NCI-H1048 (cell line): ENCODE results near the gene GLT1D1.

Source experiments
- DNase-seq: peaks from one replicate; lab custom pipeline; 2025; lab: John Stamatoyannopoulos, UW

GLT1D1 gene

DNA sequence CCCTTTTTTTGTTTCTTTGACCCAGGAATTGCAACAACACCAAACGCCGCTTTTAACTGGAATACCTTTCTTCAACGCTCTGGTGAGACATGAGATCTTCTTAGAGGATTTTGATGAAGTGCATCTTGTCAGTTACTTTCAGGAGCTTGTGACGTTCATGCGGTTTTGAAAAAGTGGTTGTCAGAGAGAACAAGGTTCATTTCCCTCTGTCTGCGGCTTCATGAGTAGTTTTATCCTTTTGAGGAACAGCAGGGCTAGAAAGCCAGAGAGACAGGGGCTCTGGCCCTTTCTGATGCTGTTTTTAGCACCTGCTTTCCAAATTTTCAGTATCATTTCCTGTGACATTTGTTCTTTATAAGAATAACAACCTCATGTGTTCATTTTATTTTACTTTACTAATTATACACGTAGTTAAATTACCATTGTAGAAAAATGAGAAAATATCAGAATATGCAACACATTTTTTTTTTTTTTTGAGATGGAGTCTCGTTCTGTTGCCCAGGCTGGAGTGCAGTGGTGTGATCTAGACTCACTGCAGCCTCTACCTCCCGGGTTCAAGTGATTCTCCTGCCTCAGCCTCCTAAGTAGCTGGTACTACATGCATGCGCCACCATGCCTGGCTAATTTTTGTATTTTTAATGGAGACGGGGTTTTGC lies 61.8 kb downstream of the GLT1D1 start:
- no peak for DNase-seq

GRCh38 chr12:128916425-128916824 lies 63.1 kb downstream of the GLT1D1 start:
- DNase-seq, result no peak

DNA sequence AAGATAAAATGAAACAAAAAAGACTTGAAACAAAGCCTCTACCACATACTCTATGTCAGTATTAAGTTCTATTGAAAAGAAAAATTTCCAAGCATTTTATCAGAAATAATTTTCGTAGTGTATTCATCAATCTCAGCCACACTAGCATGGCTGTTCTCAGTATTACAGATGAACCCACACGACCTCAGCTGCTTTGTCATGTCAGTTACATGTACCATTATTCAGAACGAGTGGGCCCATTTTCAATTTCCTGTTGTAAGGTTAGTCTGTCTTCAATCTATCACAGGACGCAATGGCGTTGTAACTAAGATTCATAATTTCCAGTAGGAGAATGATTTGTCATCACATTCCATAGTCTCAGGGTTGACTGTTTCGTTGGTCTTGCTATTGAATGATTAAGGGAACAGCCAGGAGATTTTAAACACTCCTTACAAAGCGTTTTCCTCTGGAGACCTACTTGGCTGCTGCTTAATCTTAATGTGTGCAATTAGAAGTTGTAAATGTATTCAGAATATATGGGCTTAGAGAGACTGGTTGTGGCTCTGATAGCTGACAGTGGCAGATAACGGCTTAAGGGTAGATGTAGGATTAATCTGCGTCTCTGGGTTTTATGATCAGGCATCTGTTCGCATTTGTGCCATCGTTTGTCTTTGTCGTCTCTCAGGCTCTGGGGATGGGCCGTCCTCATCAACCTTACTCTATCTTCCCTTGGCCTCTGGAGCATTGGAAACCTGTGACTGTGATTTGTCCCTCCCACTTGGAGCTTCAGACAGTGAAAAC lies 65.4 kb downstream of the GLT1D1 start:
- no peak for DNase-seq

DNA sequence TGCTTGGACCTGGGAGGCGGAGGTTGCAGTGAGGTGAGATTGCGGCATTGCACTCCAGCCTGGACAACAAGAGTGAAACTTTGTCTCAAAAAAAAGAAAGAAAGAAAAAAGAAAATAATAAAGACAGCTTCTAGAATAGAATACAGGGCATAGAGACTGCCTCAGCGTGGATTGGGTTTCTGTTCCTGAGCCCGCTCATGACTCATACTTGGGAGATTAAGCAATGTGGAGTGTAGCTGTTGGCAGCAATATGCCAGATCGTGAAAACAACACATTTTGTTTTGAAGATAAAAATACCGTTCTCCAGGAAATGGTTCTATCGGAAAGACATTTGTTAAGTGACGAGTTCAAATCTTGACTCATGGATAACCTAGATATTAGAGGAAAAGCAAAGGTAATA lies 67.2 kb downstream of the GLT1D1 start:
- DNase-seq, result no peak

GRCh38 chr12:128928361-128928760 lies 75.1 kb downstream of the GLT1D1 start:
- no peak for DNase-seq

DNA sequence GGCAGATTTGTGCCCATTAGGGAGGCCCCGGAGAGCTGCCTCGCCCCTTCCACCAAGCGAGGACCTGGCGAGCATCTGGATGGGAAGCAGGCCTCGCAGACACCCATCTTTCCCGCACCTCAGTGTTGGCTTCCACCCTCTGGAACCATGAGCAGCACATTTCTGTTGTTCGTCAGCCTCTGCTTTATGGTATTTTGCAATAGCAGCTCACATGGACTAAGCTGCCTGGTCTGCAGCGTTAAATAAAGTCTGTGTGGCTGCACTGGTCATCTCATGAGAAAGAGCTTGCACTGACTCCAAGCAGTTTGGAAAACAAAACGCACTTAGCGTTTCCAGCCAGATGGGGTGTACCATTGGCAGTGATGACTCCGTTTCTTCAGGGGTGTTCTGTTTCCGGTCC lies 75.8 kb downstream of the GLT1D1 start:
- DNase-seq, result no peak

DNA sequence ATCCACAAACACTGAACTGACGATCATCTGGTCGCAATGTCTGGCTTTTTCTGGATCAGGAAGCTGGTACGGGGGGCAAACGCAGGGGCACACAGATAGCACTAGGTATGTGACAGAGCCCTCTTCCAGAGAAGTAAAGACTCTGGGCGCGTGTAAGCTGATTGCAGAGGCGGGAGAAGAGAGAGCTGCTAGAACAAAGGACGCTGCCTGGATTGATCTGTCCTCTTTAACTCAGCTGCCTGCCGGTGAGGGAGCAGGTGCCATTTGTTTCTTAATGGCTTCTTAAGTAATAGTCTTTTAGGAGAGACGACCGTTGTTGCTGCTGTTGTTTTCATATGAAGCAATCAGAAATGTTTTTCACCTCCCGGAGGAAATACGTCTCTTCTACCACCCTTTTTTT lies 77.3 kb downstream of the GLT1D1 start:
- DNase-seq, result no peak

GRCh38 chr12:128932521-128932920 lies 79.2 kb downstream of the GLT1D1 start:
- no peak for DNase-seq

- no peak for DNase-seq
These were observed 79.8 kb downstream of the GLT1D1 start for GRCh38 chr12:128933039-128933438.

DNA sequence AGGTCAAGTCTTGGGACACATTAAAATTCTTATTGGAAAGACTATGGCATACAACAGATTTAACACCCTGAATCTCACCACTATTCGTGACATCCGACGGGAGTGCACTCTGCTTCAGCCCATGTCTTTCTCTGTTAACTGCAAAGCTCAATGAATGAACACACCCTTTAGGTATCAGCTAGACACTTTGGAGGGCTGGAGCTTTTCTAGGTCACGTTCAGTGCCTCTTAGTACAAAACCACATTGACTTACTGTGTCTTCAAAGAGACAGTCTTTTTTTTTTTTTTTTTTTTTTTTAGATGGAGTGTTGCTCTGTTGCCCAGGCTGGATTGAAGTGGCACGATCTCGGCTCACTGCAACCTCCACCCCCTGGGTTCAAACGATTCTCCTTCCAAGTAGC lies 80.6 kb downstream of the GLT1D1 start:
- DNase-seq, result no peak

DNA sequence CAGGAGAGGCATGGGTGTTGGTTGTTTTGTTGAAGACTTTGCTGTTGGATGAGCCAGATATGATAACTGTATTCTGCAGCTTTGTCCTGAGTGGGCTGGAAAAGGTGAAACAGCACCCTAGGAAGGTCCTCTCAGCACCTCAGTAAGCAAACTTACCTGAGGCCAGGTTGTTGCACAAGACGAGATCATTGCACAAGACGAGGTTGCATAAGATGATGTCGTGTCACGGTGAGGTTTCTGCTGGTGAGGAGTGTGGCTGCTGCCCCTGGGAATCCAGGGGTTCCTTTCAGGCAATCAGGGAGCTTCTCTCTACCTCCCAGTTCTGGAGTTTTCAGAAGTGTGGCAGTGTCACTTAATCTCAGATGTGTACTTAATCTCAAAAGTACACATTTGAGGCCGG lies 85.6 kb downstream of the GLT1D1 start:
- no peak for DNase-seq

DNA sequence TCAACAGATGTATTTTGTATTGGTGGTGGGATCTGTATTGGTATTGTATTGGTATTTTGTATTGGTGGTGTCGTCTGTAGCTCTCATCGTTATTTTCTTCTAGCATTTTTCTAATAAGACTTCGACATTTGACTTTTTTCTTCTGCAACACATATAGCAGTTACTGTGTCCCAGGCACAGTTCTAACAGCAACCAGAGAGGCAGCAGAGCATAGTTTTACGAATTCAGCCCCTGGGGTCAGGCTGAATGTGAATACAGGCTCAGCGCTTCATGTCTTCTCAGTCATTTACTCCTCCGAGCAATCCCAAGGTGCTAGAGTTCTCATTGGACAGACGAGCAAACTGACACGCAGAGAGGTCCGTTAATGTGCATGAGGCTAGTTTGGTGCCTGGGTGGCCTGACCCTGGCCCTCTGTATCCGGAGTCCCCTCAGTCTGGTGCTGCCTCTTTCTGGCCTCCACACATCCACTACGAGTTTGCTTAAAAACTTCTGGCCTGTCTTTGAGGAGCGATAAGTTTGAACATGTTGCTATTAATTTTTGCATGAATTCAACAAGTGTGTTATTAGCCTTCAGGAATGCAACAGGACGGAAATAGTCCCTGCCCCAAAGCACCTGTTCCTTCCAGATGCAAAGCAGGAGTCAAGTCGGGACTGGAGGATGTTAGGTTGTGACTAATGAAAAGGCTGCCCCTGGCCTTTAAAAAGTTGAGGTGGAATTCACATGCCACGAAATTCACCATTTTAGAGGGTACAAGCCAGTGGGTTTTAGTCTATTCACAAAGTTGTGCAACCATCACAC lies 87.0 kb downstream of the GLT1D1 start:
- no peak for DNase-seq

DNA sequence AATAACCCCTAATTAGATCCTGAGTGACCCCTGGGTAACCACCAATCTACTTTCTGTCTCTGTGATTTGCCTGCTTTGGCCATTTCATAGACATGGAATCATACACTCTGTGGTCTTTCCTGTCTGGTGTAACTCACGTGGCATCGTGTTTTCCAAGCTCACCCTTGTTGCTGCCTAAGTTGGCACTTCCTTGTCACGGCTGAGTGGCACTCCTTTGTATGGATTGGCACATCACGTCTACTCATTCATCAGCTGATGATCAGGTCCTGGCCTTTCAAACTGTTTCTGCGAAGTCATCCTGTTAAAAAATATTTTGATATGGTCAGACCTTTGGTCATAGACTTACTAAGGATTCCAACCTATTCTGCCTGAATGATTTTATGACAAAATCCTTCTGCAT lies 87.7 kb downstream of the GLT1D1 start:
- DNase-seq, result no peak

DNA sequence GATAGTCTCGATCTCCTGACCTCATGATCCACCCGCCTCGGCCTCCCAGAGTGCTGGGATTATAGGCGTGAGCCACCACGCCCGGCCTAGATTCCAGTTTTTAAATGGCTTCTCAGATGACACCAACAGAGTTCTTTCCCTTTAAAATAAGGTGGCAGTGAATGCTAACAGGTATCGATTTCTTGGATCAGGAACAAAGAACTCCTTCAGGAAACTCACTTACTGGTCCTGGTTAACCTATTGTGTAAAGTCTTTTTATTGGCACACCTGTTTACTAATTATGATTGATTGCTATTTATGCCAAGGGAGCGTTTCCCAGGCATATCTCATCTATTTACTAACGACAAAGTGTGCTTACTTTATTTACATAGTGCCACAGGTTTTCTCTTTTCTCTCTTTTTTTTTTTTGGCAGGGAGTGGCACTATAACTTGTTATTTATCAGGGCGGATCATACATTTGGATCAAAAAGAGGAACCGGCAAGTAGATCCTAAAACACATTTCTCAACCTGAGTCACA lies 89.7 kb downstream of the GLT1D1 start:
- DNase-seq, result no peak

DNA sequence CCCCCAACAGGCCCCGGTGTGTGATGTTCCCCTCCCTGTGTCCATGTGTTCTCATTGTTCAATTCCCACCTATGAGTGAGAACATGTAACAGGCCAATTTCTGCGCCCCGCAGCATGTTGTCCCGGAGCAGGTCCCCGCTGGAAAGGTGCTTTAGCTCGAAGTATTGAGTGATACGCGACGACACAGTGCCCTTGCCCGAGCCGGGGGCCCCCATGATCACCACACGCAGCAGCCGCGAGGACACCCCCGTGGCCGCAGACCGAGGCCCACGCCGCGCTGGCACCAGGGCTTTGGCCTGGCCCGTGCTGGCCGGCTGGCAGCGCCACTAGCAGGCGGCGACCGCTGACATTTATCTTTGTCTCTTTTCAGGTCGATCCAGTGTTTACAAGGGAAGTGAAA lies 91.7 kb downstream of the GLT1D1 start:
- no peak for DNase-seq

- DNase-seq, result no peak
These were observed 93.9 kb downstream of the GLT1D1 start for GRCh38 chr12:128947209-128947608.

DNA sequence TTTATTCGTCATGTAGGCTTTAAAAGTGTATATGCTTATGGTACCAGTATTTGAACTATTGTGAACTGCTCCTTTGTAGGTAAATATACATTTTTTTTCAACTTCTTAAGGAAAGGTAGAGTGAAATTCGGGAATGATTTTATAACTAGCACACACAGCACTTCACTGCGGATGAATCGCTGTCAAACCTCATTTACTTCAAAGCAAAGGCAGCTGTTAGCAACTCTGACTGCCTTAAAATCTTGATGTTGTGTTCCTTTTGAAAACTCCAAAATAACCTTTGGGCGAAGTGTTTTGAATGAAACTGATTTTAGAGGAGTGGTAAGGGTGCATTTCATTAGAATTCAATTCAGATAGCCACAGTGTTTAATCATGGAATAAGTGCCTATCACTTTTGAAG lies 95.8 kb downstream of the GLT1D1 start:
- no peak for DNase-seq

DNA sequence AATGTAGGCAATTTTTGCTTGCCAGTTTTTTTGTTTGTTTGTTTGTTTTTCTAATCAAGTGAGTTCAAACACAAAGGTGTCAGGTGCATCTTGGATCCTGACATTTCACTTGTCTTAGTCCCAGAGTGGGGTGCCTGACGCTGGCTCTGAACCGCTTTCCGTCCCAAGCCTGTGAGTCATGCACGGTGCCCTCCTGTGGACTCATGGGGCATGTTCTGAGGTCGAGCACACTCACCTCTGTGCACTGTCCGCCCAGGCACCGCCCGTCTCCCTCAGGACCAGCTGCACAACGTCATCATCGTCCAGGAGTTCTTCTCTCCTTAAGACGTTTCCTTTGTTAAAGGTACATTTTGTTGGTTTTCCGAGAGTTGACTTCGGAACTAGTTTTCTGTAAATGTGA lies 98.2 kb downstream of the GLT1D1 start:
- DNase-seq, result no peak

- DNase-seq, result no peak
These were observed 103.5 kb downstream of the GLT1D1 start for GRCh38 chr12:128956755-128957154.

DNA sequence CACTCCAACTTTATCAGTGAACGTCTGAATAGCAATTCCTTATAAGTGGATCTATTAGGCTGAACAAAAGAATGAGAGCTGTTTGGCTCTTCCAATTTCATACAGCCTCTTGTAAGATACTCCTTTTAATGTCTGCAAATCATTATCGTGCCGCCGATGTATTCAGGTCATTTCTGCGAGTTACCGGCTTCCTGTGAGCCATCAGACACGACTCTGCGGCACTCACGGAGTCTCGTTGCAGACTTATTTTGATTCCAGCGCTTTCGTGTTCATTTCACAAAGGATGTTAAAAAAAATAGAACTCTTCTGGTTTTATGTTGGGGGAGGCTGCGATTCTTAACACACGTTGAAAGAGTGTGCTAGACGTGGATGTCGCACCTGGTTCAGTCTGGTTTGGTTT lies 106.6 kb downstream of the GLT1D1 start:
- DNase-seq, result no peak

DNA sequence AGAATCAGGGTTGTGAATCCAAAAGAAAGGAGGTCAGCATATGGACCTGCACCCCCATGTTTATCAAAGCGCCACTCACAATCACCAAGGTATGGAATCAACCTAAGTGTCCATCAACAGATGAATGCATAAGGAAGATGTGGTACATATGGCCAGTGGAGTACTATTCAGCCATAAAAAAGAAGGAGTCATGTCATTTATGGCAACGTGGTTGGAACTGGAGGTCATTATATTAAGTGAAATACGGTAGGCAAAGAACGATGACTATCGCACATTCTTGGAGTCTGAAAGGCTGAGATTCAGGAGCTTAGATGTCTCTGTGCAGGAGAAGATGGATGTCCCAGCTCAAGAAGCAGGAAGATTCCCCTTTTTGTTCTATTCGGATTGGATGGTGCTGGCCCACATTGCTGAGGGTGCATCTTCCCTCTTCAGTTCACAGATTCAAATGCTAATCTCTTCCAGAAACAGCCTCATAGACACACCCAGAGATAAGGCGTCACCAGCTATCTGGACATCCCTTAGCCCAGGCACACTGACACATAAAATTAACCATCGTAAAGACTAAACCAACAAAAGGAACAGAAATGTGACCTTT lies 108.1 kb downstream of the GLT1D1 start:
- no peak for DNase-seq

DNA sequence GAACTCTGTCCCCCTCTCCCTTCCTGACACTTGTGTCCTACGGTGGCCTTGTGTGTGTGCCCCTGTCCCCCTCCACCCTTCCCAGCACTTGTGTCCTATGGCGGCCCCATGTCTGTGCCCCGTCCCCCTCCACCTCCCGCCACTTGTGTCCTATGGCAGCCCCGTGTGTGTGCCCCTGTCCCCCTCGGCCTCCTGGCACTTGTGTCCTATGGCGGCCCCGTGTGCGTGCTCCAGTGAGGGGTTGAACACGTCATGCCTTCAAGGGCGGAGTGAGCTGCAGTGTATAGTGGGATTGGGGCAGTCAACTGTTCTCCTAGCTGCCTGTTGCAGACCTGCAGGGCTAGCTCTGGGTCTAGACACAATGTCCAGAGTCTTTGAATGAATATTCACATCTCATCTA lies 108.7 kb downstream of the GLT1D1 start:
- no peak for DNase-seq
